GM12864 (cell line): Measurements from ENCODE around the gene HPGD.
"Not testable (repeated sequence)": the region's sequence is repeated elsewhere in the genome, so short reads cannot be mapped to it uniquely, and the experiment has no call there.

ENCODE experiments used
- DNase-seq: peaks from one replicate; pipeline ENCODE4 v3.0.0-alpha.2; 2011; ENCODE audit warnings: low read depth
- H3K4me3 ChIP-seq: 2 replicates; pipeline ENCODE4 v1.5.1; 2011; ENCODE audit warnings: mild to moderate bottlenecking, low read depth, low read length, control low read depth
- CTCF ChIP-seq: IDR thresholded peaks from 2 replicates; pipeline ENCODE4 v1.5.1; 2011; ENCODE audit warnings: low read depth, mild to moderate bottlenecking, moderate library complexity, low read length, control low read depth, inconsistent platforms; ENCODE audit errors: missing control alignments

The HPGD gene

DNA sequence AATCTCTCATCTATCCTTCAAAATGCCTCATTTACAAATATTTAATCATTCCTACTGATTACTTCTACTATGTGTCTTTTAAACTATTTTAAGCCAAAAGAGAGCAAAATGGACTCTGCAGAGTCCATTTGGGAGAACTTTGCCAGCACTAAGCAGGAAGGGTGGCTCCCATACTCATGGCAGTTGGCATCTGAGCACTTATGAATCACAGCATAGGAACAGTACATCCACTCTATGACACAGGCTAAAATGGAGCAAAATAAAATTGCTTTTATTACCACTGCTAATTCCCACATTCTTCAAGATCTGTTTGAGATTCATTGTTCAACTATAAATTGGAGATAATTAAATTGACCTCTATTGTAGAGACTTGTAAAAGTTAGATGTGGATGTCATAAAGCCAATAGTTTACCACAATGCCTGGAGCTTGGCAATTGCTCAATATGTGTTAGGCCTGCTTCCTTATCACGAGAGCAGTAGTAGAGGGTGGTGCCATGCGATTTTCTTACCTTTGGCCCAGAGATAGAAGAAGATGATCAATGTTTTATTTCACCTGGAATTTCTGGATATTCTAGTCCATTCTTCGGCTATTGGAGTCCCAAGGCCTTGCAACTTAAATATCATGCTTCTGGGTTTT is 19.1 kb downstream of the HPGD start:
- H3K4me3 ChIP-seq, result no peak overlapping the region
- no peak for TF ChIP-seq CTCF
- DNase-seq, result no peak

DNA sequence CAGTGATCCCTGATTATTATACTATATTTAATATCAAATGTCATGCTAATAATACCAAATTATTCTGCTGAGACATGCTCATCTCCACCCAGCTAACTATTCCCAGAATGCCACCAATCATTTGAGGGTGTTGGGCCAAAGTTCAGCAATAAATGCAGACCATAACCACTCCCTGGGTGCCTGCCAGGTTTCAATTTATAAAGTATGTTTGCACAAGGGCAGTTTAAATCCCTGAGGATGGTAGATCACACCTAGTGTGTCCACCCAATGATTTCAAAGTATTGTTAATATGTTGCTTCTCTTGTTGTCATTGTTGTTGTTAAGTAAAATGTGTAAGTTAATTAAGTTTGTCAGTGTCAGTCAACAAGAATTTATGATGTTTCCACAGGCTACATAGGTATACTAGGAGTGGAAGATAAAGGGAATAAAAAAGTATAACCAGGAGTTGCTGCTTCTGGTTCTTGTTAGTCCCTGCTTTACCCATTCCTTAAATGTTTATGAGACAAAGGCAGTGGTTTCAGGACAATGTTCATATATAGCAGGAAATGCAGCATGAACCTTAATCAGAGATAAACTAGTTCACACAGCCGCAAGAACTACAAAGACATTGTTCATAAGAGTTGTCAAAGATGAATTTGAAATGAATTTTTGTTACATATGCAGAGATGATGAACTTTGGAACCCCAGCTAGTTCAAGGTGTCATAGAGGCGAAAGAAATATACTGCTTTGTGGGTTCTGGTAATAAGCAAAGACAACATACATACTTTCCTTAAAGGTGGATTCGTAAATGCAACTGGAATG is 25.5 kb downstream of the HPGD start:
- no peak for TF ChIP-seq CTCF
- DNase-seq, result no peak
- no peak overlapping the region for H3K4me3 ChIP-seq

- no peak for DNase-seq
- no peak overlapping the region for H3K4me3 ChIP-seq
- no peak for TF ChIP-seq CTCF
These were observed 26.7 kb downstream of the HPGD start for GRCh38 chr4:174495626-174496025.

DNA sequence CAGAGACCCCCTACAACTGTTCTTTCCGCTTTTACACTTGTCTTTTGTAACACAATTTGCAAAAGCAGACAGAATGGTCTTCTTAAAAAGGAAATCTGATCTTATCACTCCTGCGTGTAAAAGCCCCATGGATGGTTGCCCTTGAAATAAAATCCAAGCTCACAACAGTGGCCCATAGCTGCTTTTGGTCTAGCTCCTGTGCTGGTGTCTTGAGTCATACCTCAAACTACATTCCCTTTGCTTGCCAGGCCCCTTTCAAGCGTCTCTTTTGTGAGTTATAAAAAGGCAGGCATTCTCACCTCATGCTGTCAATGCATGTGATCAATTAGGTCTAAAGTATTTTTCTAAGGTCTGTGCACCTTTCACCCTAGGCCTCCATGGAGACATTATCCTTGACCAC is 27.6 kb downstream of the HPGD start:
- no peak for DNase-seq
- TF ChIP-seq CTCF, result no peak
- no peak overlapping the region for H3K4me3 ChIP-seq

DNA sequence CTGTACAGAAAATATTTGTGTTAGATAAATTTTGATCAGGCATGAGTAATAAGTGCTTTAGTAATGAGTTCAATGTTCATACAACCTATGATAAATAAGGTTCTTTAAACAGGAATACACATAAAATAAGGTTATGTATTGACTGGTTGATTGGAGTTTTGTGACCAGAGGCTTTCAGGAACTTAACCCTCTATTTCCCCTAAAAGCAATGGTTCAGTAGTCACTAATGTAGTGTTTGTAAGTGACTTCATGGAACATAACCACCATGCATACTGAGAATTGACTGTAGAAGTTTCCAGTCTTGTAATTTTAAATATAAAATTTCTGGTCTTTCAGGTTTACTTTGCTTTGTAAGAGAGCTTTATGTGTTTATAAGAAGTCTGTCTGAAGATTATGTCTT is 28.1 kb downstream of the HPGD start:
- no peak for DNase-seq
- H3K4me3 ChIP-seq, result no peak overlapping the region
- TF ChIP-seq CTCF, result no peak

GRCh38 chr4:174490451-174490961 is 31.8 kb downstream of the HPGD start:
- no peak for TF ChIP-seq CTCF
- H3K4me3 ChIP-seq, result no peak overlapping the region
- DNase-seq, result no peak

DNA sequence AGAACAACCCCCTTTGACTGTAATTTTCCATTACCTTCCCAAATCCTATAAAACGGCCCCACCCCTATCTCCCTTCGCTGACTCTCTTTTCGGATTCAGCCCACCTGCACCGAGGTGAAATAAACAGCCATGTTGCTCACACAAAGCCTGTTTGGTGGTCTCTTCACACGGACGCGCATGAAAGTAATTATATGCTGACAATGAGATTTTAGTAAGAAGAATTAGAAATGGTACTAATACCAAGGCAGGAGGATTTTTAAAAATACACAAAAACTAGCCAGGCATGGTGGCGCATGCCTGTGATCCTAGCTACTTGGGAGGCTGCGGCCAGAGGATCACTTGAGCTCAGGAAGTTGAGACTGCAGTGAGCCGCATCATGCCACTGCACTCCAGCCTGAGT is 33.9 kb downstream of the HPGD start:
- not testable (repeated sequence) for DNase-seq

More for the DNA sequence above, 33.9 kb downstream of the HPGD start:
- H3K4me3 ChIP-seq, result not testable (repeated sequence)
